ENCODE measurements around the gene PMS1.

DNA sequence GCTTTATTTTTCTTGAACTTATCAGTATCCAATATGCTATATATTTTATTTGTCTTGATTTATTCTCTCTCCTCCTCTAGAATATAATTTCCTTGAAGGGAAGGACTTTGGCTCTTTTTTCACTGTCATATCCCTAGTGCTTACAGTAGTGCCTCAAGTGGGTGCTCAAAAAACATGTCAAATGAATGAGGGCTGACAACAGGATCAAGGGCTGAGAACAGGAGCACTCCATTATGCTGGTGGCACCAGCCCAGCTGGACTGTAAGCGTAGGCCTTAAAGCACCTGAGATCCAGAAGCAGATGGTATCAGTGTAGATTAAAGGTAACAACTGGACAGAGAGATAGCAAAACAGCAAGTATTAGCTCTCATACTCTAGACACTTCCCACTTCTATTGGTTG, 46.3 kb downstream of the PMS1 start:
- TF ChIP-seq, protein P1, sequence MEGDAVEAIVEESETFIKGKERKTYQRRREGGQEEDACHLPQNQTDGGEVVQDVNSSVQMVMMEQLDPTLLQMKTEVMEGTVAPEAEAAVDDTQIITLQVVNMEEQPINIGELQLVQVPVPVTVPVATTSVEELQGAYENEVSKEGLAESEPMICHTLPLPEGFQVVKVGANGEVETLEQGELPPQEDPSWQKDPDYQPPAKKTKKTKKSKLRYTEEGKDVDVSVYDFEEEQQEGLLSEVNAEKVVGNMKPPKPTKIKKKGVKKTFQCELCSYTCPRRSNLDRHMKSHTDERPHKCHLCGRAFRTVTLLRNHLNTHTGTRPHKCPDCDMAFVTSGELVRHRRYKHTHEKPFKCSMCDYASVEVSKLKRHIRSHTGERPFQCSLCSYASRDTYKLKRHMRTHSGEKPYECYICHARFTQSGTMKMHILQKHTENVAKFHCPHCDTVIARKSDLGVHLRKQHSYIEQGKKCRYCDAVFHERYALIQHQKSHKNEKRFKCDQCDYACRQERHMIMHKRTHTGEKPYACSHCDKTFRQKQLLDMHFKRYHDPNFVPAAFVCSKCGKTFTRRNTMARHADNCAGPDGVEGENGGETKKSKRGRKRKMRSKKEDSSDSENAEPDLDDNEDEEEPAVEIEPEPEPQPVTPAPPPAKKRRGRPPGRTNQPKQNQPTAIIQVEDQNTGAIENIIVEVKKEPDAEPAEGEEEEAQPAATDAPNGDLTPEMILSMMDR (IDR thresholded peaks at IDR 0.05; ENCODE audit: low read length), result no peak
- TF ChIP-seq EZH2 (IDR thresholded peaks at IDR 0.05; ENCODE audit: borderline replicate concordance, low read length), result no peak

Data from OCI-LY1 (cell line).